HG02623 (cell line): ENCODE data around the gene MICU2.
"Not testable (repeated sequence)": the region's sequence is repeated elsewhere in the genome, so short reads cannot be mapped to it uniquely, and the experiment has no call there.

ENCODE experiments used
- ATAC-seq: cut with Tn5 transposase; IDR thresholded peaks from one replicate; pipeline ENCODE4 v1.9.1; 2021; ENCODE audit warnings: moderate library complexity; ENCODE audit not compliant: unreplicated experiment

Gene MICU2

DNA sequence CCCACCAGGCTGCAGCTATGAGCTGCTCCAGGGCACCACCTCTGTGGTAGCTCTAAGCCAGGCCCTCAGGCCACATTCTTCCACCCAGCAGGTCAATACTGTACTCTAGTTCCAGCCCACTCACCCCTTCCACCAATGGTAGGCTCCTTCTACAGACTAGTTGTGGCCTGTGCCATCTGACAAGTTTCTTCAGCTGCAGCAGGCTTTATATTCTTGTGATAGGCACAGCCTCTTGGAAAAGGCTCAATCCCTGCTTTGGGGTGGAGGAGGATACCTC, 8.5 kb downstream of the MICU2 start:
- peak; percentile 56 for ATAC-seq

DNA sequence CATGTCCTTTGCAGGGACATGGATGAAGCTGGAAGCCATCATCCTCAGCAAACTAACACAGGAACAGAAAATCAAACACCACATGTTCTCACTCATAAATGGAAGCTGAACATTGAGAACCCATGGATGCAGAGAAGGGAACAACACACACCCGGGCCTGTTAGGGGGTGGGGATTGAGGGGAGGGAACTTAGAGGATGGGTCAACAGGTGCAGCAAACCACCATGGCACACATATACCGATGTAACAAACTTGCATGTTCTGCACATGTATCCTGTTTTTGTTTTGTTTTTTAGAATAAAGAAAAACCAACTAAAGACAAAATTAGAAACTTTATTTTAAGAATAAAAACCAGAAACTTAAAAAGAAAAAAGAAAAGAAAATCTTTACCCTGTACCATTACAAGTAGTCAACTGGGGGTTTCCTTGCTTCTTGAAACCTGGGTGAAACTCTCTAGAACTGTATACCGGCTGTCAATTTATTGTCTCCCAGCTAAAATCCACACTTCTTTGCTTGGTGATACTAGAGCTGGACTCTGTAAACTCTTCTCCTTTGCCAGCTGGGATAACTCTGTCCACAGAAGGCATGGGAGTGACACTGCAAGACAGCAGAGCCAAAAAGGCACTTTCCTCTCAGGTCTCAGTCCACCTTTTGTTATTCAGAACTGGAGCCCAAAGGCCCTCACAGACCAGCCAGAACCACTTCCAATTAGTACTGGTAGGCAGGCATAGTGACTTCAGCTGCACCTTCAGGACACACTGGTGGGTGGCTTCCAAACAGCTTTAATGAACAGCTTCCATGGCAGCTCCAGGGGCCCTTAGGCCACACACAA, 9.0 kb downstream of the MICU2 start:
- ATAC-seq = peak; percentile 59

DNA sequence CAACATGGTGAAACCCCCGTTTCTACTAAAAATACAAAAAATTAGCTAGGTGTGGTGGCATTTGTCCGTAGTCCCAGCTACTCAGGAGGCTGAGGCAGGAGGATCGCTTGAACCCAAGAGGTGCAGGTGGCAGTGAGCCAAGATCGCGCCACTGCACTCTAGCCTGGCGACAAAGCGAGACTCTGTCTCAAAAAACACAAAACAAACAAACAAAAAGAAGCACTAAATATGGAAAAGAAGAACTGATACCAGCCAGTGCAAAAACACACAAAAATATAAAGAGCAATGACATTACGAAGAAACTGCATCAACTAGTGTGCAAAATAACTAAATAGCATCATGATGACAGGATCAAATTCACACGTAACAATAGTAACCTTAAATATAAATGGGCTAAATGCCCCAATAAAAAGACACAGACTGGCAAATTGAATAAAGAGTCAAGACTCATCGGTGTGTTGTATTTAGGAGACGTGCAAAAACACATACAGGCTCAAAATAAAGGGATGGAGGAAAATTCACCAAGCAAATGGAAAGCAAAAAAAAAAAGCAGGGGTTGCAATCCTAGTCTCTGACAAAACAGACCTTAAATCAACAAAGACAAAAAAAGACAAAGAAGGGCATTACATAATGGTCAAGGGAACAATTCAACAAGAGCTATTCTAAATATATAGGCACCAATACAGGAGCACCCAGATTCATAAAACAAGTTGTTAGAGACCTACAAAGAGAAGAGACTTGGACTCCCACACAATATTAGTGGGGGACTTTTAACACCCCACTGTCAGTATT, 13.1 kb downstream of the MICU2 start:
- ATAC-seq = not testable (repeated sequence)

DNA sequence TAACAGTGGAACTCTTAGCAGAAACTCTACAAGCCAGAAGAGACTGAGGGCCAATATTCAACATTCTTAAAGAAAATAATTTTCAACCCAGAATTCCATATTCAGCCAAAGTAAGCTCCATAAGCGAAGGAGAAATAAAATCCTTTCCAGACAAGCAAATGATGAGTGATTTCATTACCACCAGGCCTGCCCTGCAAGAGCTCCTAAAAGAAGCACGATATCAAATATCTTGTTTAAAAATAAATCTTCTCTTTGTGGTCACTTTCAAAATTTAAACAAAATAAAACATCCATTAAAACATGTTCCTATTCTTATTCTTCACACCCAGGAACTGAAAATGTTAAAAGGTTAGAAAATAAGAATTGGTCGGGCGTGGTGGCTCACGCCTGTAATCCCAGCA, 13.7 kb downstream of the MICU2 start:
- no peak for ATAC-seq

DNA sequence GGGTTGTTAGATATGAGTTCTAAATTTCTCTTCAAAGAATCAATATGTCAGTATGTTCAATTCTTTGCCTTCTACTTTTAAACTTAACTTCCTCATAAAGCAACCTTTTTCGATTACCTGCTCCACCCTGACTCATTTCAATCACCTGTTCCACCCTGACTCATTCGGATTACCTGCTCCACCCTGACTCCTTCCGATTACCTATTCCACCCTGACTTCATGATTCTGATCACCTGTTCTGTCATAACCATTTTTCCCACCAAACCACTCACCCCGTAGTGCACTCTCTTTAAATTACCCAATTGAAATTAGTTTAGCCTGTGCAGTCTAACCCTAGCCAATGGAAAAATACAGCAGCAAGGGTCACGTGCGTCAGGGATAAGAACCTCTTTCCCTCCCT, 14.5 kb downstream of the MICU2 start:
- ATAC-seq = not testable (repeated sequence)

DNA sequence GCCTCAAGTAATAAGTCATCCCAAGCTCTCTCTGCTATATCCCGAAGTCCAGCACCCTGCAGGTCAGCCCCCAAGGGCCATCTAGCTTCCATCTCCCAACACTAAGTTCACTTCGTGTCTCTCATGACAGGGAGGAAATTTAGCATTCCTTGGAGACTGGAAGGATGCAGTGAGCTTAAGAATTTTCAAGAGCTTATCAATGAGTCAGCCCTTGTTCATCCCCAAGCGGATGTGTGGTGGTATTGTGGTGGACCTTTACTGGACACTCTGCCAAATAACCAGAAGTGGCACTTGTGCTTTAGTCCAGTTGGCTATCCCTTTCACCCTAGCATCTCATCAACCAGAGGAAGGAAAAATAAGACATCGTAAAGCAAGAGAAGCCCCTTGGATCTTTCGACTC, 15.6 kb downstream of the MICU2 start:
- not testable (repeated sequence) for ATAC-seq

DNA sequence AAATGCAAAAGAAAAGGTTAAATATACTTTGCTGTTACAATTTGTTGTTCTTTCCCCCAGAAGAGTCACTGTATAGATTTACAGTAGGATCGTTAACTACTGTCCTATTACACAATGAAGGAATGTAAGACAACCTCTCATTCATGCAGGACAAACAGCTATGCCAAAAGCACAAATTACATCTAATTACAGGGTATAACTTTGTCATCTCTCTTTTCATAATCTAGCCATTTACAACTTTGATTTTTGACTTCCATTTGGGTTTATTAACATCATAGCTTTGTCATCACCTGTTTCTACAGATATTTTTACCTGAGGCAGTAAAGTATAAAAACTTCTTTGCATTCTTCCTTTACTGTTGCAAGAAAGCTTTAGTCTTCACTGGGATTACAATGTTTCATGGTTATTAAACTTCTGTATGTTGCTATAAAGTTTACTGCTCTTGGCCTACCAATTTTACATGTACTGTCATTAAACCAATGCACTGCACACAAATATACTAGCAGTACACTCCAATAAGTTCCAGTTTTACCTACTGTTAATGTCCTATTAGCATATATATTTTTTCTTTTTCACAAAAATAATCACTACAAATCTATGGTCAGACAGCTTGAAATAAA, 18.9 kb downstream of the MICU2 start:
- no peak for ATAC-seq

DNA sequence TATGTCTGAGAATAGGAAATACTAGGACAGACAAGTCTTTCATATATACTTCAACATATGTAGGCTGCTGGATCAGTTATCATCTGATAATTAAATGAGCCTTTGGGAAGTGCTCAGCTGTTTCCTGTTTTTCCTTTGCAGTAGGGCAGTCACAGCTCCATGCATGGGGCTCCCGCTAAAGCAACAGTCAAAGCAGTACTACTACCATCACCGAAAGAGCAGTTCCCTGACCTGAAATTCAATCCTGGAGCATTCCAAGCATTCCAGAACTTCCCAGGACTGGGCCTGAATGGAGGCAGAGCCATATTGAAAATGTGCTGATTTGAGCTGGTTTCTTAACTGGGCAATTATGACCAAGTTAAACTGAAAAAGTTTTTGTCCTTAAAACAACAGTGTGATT, 20.5 kb downstream of the MICU2 start:
- ATAC-seq = no peak

DNA sequence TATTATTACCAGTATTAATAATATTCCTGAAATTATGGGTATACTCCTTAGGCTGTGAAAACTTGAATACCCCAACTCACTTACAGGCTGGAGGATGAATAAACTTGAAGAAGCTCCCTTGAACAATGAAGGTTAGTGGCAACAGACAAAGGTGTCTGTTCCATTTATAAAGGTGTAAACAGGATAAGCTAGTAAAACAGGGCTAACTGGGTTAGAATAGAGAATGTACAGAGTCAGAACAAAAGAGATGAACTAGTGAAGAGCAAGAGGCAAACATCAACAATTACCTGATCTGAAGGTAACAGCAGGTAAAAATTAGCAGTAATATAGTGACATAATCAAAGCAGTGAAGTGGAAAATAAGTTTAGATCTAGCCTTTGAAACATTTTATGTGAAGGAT, 23.2 kb downstream of the MICU2 start:
- no peak for ATAC-seq

DNA sequence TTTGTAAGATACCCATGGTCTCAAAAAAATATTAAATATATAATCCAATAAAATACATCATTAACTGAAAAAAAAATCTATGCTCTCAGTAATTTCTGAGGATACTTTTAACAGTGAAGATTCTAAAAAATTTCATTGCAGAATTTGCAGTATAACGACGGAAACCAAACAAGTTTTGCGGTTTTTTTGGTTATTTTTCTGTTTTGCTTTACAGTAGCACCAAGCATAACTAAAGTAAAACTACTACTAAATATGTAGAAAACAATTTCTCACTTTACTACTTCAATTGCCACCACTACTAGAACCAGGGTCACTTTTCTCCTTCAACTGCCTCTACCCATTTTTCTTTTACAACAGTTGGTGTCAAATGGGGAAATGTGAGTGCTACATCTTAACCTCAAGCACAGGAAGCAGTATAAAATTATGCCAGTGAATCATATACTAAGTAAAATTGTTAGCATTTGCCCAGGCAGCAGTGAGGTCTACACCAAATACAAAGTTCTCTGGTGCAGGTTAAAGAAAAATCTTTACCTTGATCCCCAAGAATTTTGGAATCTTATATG, 24.1 kb downstream of the MICU2 start:
- no peak for ATAC-seq

DNA sequence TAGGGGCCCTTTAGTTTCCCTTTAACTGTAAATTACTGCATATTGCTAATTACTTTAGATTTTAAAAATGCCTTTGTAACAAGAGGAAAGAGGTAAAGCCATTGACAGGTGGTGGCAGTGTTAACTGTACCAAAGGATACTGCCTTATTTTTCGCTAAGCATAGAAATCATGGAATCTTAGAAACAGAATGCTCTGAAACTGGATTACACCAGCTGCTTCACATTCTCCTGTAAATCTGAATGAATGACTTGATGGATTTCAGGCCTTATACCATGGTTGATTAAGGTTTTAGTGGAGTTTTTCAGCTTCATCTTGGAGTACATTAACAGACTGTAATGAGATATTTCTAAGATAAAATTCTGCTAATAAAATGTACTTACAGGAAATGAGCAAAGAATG, 25.2 kb downstream of the MICU2 start:
- no peak for ATAC-seq

DNA sequence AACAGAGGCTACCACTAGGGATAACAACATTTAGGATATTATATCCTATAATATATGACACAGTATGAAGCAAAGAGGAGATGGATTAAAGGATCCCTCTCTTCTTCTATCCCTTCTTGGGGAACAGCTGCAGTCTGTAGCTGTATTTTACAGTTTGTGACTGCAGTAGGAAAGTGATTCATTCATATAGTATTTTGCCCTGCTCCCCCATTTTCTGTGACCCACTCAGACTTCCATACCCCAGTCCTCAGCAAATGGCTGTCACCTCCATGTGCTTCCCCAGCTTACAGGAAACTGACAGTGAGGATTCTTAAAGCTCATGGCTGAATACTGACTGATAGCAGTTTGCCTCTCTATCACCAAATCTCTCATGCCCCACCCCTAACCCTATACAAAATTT, 27.5 kb downstream of the MICU2 start:
- no peak for ATAC-seq

DNA sequence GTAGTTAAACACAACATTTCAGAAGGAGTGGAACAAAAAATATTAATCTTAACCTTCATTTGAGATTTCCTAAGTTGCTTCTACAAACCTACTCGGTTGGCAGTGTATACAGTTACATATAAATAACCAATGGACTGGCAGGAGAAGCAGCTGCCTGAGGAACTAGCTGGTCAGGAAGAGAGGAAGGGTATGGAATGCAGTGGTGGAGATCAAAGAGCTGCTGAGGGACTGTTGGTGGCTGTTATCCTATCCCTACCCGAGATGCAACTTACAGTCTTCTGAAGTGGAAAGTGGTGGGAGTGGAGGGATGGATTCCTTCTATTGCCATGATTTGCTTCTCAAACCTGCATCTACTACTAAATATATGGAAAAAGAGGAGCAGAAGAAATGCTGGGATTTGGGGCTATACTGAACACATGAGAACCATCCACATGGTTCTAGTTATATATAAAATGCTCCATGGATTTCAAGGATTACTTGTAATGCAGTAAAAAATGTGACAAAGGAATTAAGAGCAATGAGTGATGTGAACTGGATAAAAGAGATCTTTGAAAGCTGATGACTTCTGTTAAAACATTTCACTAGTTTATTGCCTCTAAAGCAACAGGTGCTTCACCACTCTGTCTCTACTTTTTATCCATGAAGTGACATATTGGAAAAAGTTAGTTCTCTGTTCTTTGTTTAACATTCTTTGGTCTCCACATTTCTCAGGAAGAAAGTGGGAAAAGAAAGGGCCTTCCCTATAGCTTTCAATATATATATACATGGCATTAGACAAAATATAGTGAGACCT, 29.9 kb downstream of the MICU2 start:
- ATAC-seq = no peak

DNA sequence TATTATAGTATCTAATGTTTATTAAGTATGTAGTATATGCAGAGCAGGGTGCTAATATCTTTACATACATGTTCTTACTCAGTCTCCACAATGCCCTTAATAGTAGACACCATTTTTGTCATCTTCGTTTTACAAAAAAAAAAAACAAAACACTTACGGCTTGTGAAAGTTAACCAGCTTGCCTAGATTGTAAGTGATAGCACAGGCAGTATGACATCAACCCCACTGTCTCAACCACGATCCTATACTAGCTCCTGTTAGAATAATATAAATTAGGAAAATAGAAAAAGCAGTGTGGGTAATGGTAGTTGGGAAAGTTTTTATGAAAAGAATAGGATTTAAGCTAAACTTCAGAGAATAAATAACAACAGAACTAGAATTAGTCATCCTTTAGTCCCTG, 34.3 kb downstream of the MICU2 start:
- no peak for ATAC-seq

DNA sequence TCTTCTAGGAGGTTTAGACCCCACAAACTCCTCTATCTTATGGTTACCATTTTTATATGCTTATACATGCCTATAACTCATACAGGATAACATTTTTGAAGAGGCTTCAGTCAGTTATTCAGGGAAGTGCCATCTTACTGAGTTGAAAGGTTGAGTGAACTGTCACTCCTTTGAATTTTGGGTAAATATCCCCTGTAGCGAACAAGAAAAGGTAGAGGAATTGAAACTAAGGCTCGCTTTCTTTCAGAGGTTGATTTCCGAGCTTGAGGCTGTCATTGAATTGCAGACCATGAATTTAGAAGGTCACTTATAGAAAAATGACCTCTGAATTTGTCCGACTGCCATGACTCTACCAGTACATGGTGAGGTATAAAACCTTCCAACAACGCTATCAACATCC, 35.1 kb downstream of the MICU2 start:
- no peak for ATAC-seq

DNA sequence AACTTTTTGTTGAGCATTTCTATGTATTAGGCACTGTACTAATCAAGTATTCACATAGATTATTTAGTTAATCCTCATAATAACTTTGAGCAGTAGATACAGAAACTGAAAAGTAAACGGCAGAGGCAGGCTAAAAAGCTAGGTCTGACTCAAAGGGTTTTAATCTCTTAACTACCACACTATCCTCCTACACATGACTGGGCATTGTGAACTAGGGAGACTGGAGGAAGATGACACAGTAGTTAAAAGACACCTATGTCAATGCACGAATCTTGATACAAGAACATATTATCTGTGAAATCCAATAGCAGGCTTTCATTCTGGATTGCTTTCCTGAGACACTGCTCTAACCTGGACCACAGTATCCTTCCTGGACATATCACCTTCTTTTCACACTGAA, 36.3 kb downstream of the MICU2 start:
- ATAC-seq = no peak

DNA sequence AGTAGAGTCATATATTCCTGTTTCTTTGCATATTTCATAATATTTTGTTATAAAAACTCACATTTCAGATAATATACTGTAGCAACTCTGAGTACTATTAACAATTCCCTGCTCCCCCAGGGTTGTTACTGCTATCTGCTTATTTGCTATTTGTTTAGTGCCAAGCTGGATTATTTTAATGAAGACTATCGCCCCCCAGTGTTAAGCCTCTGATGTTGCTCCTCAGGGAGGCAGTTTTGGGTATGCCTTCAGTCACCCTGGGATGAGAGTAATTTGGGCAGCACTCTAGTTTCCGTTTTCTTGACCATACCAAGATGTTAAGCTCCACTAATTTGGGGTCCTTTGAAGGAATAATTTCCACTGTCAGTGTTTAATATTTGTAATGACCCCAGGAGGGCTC, 46.0 kb downstream of the MICU2 start:
- ATAC-seq = no peak

DNA sequence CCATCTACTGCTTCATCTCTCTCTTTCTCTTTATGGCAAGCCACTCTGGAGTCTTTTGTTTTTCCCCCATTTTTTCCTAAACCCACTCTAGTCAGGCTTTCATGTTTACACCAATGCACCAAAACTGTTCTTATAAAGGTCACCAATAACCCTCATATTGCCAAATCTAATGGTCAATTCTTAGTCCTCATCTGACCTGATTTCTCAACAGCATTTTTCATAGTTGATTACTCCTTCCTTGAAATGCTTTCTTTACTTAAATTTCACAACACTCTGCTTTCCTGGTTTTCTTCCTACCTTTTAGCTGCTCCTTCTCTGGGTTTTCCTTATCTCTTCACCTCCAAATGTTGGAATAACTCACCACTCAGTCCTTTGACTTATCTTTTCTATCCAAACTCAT, 47.9 kb downstream of the MICU2 start:
- no peak for ATAC-seq

DNA sequence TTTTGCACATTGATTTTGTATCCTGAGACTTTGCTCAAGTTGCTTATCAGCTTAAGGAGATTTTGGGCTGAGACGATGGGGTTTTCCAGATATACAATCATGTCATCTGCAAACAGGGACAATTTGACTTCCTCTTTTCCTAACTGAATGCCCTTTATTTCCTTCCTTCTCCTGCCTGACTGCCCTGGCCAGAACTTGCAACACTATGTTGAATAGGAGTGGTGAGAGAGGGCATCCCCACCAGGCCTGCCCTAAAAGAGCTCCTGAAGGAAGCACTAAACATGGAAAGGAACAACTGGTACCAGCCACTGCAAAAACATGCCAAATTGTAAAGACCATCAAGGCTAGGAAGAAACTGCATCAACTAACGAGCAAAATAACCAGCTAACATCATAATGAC, 50.7 kb downstream of the MICU2 start:
- not testable (repeated sequence) for ATAC-seq

DNA sequence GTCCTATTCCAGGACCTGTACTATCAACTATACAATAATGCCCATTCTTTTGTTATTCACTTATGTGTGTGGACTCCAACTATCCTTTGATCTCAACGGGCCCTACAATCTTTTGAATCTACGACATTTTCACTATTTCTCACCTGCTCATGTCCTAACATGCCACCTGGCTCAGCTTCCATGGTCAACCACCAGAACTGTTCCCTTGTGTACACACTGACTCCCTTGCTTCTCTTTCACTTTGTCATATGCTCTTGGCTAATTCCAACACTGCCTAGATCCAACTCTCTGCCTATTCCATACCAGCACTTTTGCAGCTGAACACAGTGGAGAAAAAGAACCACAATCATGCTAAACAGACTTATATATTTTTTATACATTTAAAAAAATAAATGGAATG, 53.1 kb downstream of the MICU2 start:
- ATAC-seq = no peak

DNA sequence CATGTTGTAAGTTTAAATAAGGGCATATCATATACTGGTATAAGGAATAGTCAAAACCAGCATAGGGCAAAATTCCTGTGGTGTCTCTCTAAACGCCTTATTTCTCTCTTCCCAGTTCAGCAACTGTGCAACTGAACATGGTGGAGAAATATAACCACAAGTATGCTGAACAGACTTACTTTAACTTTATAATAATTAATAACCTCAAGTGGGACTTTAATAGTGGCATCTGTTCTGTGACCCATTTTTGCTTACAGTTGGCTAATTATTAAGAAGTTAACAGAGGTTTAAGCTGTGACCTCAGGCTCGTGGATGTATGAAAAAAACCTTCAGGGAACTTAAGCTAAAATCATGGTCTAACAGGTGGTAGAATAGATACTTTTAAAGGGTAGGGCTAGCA, 54.3 kb downstream of the MICU2 start:
- ATAC-seq = no peak
